AG20443 (cell line): ENCODE results near the gene EYA2.

ENCODE experiments used
- DNase-seq: peaks from one replicate; pipeline ENCODE4 v3.0.0; 2012; ENCODE audit warnings: low spot score, mixed read lengths

EYA2 gene

DNA sequence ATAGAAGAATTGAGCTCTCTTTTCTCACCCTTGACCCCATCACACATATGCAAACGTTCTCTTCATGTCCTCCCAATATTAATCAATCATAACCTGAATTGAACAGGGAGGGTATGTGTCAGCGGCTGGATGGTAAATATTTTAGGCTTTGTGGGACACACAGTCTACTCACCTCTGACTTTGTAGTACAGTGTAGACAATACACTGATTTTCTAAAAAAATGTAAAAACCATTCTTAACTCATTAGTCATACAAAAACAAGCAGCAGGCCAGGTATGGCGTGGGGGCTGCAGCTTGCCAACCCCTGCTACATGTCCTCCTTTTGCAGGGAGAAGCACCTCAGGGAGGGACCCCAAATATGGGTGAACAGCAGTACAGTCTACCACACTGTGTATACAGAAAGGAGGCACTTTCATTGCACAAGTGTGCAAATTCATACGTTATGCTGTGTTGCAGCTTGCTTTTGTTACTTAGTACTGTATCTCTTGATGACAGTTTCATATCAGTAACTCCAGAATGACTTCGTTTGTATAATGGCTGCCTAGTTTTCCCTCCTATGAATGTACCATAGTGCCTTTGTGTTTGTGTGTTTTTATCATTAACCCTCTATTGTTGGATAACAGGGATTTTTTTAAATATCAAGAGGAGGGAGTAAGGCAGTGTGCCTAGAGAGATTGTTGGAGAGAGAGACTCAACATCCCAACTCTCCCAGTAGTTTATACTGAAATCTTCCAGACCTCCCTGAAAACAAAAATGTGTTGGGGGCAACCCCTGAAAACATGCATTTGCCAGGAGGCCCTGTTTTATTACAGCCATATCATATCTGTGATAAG, 247.5 kb downstream of the EYA2 start:
- no peak for DNase-seq

DNA sequence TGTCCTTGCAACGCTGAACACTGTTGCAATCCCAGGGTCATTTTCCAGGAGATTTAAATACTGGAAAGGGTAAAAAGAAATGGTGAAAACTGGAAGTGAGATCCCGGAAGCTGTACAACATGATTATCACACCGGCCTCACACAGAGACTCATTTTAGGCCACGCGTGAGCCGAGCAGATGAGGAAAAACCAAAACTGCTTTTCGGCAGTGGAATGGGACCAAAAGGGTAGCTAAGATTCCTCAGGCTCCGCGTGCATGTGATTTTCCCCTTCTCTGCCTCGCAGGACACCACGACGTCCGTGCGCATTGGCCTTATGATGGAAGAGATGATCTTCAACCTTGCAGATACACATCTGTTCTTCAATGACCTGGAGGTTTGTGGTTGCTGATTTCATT, 248.1 kb downstream of the EYA2 start:
- no peak for DNase-seq

DNA sequence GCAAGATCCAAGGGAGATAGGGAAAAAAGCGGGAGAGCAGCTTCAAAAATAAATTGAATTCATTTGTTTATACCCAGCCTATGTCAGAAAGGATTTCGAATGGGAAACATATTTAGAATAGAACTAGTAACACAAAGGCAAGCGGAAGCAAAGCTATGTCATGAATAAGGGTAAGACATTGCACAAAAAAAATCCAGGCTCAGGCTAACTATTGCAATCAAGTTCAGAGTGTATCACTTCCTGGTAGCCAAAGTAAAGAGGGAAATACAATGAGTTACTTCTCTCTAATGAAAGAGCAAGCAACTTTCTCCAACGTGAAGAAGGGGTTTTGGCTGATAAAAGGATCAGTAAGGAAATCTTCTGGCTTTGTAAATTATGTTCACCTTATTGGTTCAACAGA, 249.0 kb downstream of the EYA2 start:
- no peak for DNase-seq

DNA sequence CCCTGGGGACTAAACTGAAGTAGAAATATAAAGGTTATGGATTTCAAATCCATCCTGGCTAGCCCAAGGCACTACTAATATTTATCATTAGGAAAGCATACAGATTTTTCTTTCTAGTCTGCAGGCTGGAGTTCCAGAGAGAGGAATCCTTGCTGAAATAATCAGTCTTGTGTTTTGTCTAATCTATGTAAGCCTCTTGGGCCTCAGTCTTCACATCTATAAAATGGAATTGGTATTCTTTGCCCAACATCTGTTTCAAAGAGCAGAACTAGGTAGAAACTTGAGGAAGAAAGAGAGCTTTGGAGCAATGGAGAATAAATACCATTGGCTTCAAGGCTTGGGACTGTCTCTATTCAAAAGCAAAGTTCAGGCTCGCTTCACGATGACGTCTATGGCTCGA, 249.8 kb downstream of the EYA2 start:
- no peak for DNase-seq

DNA sequence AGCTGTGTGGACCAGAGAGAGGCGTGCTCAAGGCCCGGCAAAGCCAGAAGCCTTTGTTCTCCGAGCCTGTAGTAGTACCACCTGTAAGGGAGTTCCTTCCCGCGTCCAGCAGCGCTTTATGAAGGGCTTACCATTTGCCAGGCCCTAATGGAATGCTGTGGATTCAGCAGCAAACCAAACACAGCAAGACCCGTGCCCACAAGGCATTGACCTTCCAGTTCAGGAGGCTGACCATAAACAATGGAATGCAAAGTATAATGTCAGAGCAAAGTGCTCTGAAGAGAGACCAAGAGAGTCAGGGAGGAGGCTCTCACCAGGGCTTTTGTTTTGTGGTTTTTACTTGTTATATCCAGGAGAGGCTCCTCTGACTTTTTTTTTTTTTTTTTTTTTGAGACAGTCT, 252.0 kb downstream of the EYA2 start:
- DNase-seq, result peak; percentile 71

DNA sequence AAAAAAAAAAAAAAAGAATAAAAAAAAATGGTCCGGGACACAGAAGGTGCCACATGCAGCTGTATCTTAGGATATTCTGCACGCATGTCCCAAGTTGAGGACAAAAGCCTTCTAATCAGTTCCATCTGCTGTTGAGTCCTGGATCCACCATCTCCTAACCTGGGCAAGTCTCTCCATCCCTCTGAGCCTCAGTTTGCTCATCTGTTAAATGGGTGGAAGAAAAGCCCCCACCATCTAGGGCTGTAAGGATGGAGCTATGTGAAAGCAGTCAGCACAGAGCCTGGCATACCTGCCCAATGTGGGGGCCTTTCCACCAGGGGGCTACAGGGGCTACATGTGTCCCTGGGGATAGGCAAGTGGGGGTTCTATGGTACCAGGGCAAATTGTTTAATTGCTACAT, 253.4 kb downstream of the EYA2 start:
- no peak for DNase-seq

DNA sequence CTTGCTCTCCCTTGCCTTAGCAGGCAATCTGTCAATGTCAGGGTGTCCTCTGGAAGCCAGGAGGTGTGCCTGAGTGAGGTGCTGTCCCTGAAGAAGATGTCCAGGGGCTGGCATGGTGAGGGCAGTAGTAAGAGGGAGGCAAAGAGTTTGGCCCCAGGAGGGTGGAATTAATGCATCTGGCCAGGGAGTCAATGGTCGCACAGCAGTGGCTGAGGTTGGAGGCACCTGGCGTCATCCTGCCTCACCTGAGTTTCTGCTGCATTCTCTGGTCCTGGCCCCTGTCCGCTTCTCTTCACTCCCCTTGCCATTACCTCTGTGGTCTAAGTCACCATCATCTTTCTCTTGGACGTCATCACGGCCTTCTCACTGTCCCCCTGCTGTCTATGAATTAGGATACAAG, 255.3 kb downstream of the EYA2 start:
- no peak for DNase-seq

DNA sequence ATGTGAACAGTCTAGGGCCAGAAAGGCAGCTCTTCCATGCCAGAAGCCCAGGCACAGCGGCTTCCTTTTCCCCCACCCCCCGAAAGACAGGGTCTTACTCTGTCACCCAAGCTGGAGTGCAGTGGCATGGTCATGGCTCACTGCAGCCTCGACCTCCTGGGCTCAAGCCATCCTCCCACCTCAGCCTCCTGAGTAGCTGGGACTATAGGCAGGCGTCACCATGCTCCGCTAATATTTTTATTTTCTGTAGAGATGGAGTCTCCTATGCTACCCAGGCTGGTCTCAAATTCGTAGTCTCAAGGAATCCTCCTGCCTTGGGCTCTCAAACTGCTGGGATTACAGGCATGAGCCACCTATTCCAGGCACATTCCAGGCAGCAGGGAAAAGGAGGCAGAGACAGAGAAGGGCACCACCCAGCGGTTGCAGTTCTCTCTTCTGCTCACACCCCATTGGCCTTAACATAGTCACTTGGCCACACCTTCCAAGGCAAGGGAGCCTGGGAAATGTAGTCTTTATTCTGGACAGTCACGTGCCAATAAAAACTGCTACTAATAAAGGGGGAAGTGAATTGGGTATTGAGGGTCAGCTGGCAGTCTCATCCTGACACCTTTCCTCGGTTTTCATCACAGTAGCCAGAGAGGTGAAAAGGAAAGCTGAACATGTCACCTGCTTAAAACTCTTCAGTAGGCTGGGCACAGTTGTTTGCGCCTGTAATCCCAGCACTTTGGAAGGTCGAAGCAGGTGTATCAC, 255.9 kb downstream of the EYA2 start:
- DNase-seq, result peak; percentile 85

DNA sequence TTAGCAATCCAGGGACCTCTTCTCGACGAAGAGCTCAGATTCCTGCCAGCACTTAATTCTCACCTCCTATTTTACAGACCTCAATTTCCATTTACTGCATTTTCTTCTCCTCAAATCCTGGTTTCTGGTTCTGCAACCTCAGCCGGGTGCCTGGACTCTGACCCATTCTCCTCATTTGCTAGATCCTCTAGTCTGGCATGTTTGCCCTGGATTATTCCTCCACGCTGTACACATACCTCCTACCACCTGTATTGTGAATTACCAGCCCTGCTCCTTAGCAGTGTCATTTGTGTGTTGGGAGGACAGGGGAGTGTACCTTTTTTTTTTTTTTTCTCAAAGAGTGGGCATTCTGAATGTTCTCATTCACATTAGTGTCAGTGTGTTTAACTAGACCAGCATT, 257.4 kb downstream of the EYA2 start:
- no peak for DNase-seq

DNA sequence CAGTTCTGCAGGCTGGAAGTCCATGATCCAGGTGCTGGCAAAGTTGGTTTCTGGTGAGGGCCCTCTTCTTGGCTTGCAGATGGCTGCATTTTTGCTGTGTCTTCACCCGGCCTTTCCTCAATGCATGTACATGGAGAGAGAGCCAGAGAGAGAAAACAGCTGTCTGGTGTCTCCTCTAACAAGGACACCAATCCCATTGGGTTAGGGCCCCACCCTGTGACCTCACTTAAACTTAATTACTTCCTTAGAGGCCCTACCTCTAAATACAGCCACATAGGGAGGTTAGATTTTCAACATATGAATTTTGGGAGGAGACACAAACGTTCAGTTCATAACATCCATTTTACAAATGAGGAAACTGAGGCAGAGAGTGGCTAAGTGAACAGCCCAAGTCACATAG, 259.4 kb downstream of the EYA2 start:
- DNase-seq, result no peak

DNA sequence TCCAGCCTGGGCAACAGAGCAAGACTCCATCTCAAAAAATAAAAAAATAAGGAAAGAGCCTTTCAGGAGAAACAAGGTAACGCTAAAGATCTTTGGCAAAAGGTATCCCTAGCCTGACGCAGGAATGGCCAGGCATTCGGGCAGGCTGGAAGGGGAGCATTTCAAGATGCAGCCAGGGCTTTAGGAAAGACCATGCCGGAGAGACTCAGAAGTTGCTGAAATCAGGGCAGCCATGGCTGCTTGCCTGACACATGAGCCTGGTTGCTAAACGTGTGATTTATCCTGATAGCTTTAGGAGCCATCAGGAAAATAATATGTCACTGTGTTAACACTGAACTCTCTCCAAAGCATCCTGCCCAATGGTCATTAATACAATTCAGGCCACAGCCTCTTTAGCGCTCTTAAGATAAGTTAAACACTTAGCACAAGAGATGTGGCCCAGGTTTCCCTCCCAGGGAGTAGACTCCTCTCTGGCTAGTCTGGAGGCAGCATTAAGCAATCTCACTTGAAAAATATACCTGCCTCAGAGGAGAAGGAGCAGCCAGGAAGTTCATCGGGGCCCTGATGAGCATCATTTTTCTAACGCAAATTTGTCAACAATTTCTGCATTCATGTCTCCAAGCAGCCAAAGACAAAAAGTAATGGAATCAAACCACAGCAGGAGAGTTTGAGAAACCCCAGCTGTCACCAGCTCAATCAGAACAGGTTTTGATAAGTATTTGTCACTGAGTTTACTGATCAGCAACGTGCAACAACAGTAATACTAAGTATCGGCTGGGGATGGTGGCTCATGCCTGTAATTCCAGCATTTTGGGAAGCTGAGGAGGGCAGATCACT, 261.9 kb downstream of the EYA2 start:
- DNase-seq, result no peak

DNA sequence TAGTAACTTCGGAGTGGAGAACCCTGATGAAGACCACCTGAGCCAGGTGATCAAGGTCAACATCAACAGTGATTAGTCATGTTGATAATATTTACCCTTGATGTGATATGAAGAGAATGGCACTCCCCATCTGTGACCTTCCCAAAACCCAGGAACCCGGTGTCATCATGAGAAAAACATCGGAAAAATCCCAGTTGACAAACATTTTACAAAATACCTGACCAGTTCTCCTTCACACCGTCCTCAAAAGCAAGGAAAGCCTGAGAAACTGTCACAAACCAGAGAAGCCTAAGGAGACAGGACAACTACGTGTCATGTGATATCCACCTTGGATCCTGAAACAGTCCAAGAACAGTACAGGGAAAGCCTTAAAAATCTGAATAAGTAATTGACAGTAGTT, 264.5 kb downstream of the EYA2 start:
- no peak for DNase-seq

DNA sequence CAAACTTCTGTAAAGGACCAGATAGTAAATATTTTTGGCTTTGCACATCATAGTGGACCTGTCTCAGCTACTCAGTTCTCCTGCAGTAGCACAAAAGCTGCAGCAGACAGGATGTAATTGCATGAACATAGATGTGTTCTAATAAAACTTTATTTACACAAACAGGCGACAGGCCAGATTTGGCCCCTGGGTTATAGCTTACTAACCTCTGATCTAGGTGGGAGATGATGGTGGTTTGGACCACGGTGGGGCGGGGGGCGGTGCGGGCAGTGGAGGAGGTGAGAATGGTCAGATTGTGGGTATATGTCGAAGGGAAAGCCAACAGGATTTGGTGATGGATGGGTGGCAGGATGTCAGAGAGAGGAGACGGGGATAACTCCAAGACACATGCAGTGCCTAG, 265.6 kb downstream of the EYA2 start:
- no peak for DNase-seq

DNA sequence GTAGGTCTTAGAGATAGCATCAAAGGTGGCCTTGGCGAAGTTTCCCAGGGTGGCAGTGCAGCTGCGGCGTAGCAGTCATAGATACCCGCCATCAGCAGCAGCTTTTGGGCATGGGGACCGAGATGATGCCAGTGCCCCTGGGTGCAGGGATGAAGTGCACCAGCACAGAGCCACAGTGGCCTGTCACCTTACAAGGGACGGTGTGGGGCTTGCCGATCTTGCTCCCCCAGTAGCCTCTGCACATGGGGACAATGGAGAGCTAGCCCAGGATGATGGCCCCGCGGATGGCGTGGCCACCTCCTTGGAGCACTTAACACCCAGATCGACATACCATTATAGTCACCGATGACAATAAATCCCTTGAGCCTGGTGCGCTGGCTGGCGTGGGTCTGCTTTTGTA, 266.3 kb downstream of the EYA2 start:
- DNase-seq, result no peak

DNA sequence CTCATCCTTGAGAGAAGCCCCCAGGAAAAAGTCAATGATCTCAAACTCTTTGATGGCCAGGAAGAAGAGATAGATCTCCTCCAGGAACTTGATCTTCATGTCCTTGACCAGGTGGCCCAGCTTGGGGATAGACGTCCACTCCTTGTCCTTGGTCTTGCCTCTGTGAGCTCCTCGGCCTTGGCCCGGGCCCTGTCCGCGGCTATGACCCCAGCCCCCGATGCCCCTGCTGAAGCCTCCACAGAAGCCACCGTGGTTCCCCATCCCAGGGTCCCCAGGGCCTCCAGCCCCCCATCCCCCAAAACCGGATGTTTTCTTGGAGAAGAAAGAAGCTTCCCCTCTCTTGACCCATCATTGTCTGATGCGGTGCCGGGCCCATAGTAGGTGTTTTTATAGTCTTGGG, 266.8 kb downstream of the EYA2 start:
- no peak for DNase-seq

DNA sequence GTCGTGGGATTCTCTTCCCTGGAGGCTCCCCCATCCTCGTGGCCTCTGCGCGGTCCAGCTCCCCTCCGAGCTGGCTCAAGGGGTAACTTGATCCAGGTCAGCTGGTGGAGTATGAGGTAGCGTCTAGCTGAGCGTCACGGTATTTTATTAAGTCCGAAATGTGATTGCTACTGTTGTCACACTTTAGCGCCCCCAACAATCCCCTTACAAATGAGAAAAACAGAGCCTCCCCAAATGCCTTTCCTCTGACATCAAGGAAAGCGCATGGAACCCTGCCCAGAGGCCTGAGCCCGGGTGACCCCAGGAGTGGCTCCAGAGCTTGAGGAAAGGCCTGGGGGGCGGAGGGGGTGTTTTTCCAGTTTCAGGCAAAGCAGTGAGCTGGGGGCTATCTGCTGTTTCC, 269.5 kb downstream of the EYA2 start:
- DNase-seq, result no peak

DNA sequence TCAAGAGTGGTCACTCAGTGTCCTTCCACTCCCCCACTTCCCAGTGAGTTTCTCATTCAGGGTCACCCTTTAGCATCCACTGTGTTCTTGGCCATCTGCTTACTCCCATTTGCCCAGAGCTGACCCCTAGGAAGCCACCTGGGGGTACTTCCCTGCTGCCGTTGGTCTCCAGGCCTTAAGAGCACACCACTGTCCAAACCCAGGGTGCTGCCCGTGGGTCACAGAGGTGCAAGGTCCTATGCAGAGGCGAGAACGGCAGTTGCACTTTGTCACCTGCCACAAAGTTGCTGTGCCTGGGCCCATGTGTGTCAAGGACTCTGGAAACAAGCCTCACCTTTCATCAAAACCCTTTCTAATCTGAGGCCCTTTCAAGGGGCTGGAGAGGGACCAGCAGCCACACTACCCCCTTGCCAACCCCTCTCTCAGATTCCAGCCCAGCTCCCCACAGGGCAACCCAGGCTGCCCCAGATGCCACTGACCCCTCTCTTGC, 270.8 kb downstream of the EYA2 start:
- DNase-seq, result no peak

DNA sequence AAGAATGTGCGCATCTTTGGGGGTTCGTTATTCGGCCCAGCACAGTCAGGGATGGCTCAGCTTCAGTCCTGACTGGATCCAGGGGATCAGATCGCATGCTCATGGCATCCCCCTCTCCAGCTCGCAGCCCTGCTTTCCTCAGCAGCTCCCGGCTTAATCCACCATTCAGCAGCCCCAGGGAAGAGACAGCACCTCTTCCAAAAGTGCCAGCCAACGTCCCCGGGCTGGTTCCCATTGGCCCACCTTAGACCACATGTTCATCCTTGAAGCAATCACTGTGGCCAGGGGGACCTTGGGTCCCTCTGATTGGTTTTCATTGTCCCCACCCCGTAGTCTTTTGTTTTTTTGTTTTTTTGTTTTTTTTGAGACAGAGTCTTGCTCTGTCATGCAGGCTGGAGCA, 273.2 kb downstream of the EYA2 start:
- no peak for DNase-seq

DNA sequence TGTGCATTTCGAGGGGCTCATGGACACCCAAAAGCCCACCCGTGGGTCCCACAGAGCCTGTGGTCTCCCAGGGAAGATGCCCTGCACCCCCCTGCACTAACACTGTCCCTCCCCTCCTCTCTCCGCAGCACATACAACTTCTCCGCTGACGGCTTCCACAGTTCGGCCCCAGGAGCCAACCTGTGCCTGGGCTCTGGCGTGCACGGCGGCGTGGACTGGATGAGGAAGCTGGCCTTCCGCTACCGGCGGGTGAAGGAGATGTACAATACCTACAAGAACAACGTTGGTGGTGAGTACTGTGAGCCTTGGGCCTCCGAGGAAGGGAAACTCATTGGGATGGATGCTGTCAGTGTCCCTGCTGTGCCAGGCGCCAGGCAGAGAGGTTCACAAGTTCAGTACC, 277.9 kb downstream of the EYA2 start:
- DNase-seq, result no peak

DNA sequence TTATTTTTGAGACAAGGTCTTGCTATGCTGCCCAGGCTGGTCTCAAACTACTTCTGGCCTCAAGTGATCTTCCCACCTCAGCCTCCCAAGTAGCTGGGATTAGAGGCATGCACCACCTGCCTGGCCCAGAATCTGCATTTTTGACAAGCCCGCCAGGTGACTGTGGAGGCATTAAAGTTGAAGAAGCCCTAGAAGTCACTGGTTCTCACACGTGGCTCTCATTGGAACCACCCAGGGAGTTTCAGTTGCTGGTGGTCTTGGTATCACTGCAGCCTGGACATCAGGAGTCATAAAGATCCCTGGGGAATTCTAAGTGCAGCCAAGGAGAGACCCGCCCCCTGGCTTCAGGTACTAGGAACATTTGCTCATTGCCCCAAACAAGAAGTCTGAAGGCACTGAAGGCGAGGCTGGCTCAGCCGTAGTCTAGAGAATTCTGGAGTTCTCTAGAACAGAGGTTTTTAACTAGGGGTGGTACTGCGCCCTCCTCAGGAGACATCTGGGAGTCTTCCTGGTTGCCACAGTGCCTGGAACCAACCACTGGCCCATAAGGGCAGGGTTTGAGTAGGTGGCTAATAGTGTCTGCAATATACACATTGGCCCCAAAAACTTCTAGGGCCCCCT, 279.1 kb downstream of the EYA2 start:
- DNase-seq, result no peak

DNA sequence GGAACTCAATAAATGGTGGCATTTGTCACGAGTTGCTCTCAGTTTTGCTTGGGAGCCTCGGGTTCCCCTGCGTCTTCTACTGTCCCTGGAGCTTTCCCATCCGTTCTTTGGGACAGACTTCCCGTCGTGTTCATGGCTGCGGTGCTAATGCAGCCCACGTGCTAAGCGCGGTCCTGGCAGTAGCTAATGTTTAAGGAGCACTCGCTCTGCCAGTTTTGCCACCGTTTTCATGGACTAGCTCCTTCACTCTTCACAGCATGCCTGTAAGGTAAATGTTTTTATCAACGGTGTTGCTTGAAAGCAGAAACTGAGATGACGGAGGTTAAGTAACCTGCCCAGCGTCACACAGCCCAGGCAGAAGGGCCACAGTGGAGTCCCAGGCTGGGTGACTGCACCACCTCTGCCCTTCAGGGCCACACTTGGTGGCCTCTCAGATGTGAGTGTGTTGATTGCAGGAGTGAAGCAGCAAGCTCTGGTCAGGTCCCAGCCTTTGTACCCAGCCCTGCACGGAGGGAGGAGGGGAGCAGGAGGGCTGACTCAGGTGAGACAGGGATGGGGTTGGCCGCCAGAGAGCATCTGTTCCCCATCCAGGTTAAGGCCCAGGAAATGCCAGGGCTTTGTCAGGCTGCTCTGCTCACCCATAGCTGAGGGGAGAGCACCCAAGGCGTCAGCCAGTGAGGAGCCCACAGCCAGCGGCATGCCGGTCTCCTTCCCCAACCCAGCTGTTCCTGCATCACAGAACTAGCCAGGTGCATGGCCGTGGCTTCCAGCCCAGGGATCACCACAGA, 280.0 kb downstream of the EYA2 start:
- no peak for DNase-seq
